Measurements from ENCODE around the gene TAOK1.

DNA sequence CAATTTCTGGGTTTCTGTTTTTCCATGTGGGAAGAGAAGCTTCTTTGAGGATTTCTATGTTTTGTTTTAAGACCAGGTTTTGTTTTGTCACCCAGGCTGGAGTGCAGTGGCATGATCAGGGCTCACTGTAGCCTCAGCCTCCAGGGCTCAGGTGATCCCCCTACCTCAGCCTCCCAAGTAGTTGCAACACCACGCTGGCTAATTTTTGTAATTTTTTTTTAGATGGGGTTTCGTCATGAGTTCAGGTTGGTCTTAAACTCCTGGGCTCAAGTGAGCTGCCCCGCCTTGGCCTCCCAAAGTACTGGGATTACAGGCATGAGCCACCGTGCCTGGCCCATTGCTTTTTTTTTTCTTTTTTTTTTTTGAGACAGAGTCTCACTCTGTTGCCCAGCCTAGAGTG lies 25.5 kb upstream of the TAOK1 start:
- TF ChIP-seq, protein P1, sequence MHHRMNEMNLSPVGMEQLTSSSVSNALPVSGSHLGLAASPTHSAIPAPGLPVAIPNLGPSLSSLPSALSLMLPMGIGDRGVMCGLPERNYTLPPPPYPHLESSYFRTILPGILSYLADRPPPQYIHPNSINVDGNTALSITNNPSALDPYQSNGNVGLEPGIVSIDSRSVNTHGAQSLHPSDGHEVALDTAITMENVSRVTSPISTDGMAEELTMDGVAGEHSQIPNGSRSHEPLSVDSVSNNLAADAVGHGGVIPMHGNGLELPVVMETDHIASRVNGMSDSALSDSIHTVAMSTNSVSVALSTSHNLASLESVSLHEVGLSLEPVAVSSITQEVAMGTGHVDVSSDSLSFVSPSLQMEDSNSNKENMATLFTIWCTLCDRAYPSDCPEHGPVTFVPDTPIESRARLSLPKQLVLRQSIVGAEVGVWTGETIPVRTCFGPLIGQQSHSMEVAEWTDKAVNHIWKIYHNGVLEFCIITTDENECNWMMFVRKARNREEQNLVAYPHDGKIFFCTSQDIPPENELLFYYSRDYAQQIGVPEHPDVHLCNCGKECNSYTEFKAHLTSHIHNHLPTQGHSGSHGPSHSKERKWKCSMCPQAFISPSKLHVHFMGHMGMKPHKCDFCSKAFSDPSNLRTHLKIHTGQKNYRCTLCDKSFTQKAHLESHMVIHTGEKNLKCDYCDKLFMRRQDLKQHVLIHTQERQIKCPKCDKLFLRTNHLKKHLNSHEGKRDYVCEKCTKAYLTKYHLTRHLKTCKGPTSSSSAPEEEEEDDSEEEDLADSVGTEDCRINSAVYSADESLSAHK (tag by site-specific recombination; IDR thresholded peaks at IDR 0.05) = no peak
- TF ChIP-seq CTCF (tag by site-specific recombination; IDR thresholded peaks at IDR 0.05) = no peak
- no peak for TF ChIP-seq ZBTB21 (tag by site-specific recombination; IDR thresholded peaks at IDR 0.05)
- no peak for TF ChIP-seq ATF2 (tag by site-specific recombination; IDR thresholded peaks at IDR 0.05; ENCODE audit: low read depth)
- no peak for TF ChIP-seq ZNF138 (tag by site-specific recombination; IDR thresholded peaks at IDR 0.05; ENCODE audit: borderline replicate concordance)
- TF ChIP-seq REST (tag by site-specific recombination; IDR thresholded peaks at IDR 0.05) = no peak
- no peak for TF ChIP-seq PRDM1 (tag by site-specific recombination; IDR thresholded peaks at IDR 0.05)
- TF ChIP-seq ZBTB10 (tag by site-specific recombination; IDR thresholded peaks at IDR 0.05) = no peak
- TF ChIP-seq MYNN (tag by site-specific recombination; IDR thresholded peaks at IDR 0.05; ENCODE audit: borderline replicate concordance) = no peak
- no peak for TF ChIP-seq KLF1 (tag by site-specific recombination; IDR thresholded peaks at IDR 0.05)
- no peak for TF ChIP-seq ZNF530 (tag by site-specific recombination; IDR thresholded peaks at IDR 0.05; ENCODE audit: low read depth)
- no peak for TF ChIP-seq ZBTB49 (tag by site-specific recombination; IDR thresholded peaks at IDR 0.05; ENCODE audit: low read depth)
- TF ChIP-seq YY2 (tag by site-specific recombination; IDR thresholded peaks at IDR 0.05) = no peak

Measured in HEK293 (cell line).